GM23338 (cell line): ENCODE data around the gene CLOCK. TPM values are rescaled to one million over a fixed set of nuclear protein-coding genes. Genes with fewer than 3 reads are reported as not detected.
"Not testable (repeated sequence)": the region's sequence is repeated elsewhere in the genome, so short reads cannot be mapped to it uniquely, and the experiment has no call there.

ENCODE experiments used
- ATAC-seq: fragments of 200-7000 bp; cut with Tn5 transposase; 3 replicates; pipeline ENCODE4 v1.9.1; 2020
- DNase-seq: peaks from one replicate; pipeline ENCODE4 v3.0.0-alpha.2; 2015; ENCODE audit warnings: low spot score
- H2AFZ ChIP-seq: fragments of 200-600 bp; sonication (generic); 2 replicates; pipeline ENCODE4 v1.8.0; 2016; ENCODE audit warnings: antibody characterized with exemption, mild to moderate bottlenecking, moderate library complexity
- H3F3A ChIP-seq: fragments of 200-600 bp; sonication (generic); replicated peaks from 2 replicates; pipeline ENCODE4 v1.8.0; 2017; ENCODE audit warnings: antibody characterized with exemption, mixed run types, low read depth
- H3K27ac ChIP-seq: fragments of 200-600 bp; sonication (generic); 2 replicates; pipeline ENCODE4 v1.6.1; 2016; ENCODE audit warnings: low read depth
- H3K27me3 ChIP-seq: fragments of 200-600 bp; sonication (generic); 2 replicates; pipeline ENCODE4 v1.8.0; 2016; ENCODE audit warnings: mild to moderate bottlenecking, mixed run types, moderate library complexity; ENCODE audit not compliant: insufficient read depth
- H3K36me3 ChIP-seq: fragments of 200-600 bp; sonication (generic); 2 replicates; pipeline ENCODE4 v1.8.0; 2016; ENCODE audit warnings: mild to moderate bottlenecking; ENCODE audit not compliant: insufficient read depth
- H3K4me1 ChIP-seq: fragments of 200-600 bp; sonication (generic); 2 replicates; pipeline ENCODE4 v1.8.0; 2016; ENCODE audit warnings: mild to moderate bottlenecking, moderate library complexity; ENCODE audit not compliant: insufficient read depth
- H3K4me2 ChIP-seq: fragments of 200-600 bp; sonication (generic); 2 replicates; pipeline ENCODE4 v1.7.1; 2017; ENCODE audit warnings: mixed run types
- H3K4me3 ChIP-seq: fragments of 200-600 bp; sonication (generic); 2 replicates; pipeline ENCODE4 v1.6.1; 2016; ENCODE audit warnings: mixed run types
- H3K79me2 ChIP-seq: fragments of 200-600 bp; sonication (generic); replicated peaks from 2 replicates; pipeline ENCODE4 v1.8.0; 2017; ENCODE audit warnings: mild to moderate bottlenecking; ENCODE audit not compliant: insufficient read depth
- H3K9me2 ChIP-seq: fragments of 200-600 bp; sonication (generic); 2 replicates; pipeline ENCODE4 v1.8.0; 2017; ENCODE audit not compliant: insufficient read depth
- H4K20me1 ChIP-seq: fragments of 200-600 bp; sonication (generic); replicated peaks from 2 replicates; pipeline ENCODE4 v1.8.0; 2017; ENCODE audit warnings: mild to moderate bottlenecking; ENCODE audit not compliant: insufficient read depth
- H3K27ac Mint-ChIP-seq: 2 replicates; pipeline ENCODE4 v1.8.0; 2020; ENCODE audit warnings: inconsistent platforms, mild to moderate bottlenecking, moderate library complexity, mixed read lengths
- H3K27me3 Mint-ChIP-seq: 3 replicates; pipeline ENCODE4 v1.8.0; 2022; ENCODE audit warnings: low read depth, mild to moderate bottlenecking, moderate library complexity, mixed read lengths, inconsistent platforms; ENCODE audit not compliant: insufficient read depth, poor library complexity
- H3K36me3 Mint-ChIP-seq: 3 replicates; pipeline ENCODE4 v1.8.0; 2021; ENCODE audit warnings: low read depth, mild to moderate bottlenecking, inconsistent platforms, moderate library complexity, mixed read lengths
- H3K4me1 Mint-ChIP-seq: 3 replicates; pipeline ENCODE4 v1.8.0; 2020; ENCODE audit warnings: mild to moderate bottlenecking, inconsistent platforms, mixed read lengths
- H3K4me3 Mint-ChIP-seq: 3 replicates; pipeline ENCODE4 v1.8.0; 2021; ENCODE audit warnings: moderate library complexity, mild to moderate bottlenecking, inconsistent platforms, mixed read lengths
- H3K9me3 Mint-ChIP-seq: 3 replicates; pipeline ENCODE4 v1.8.0; 2020; ENCODE audit warnings: moderate library complexity, mild to moderate bottlenecking, inconsistent platforms, mixed read lengths
- CREB1 ChIP-seq: fragments of 250-450 bp; sonication (Bioruptor Pico); IDR thresholded peaks from 2 replicates; pipeline ENCODE4 v1.5.0; 2020; ENCODE audit warnings: low read depth, mild to moderate bottlenecking, moderate library complexity
- EZH2phosphoT487 ChIP-seq: fragments of 200-600 bp; sonication (generic); IDR thresholded peaks from one replicate; pipeline ENCODE4 v1.8.1; 2018; ENCODE audit warnings: antibody characterized with exemption; ENCODE audit not compliant: unreplicated experiment
- JUNB ChIP-seq: IDR thresholded peaks from one replicate; pipeline ENCODE4 v1.6.1; 2016; ENCODE audit warnings: antibody characterized with exemption; ENCODE audit not compliant: unreplicated experiment
- NANOG ChIP-seq: IDR thresholded peaks from 2 replicates; pipeline ENCODE4 v1.6.1; 2016; ENCODE audit warnings: antibody characterized with exemption, borderline replicate concordance
- POLR2AphosphoS5 ChIP-seq: IDR thresholded peaks from 2 replicates; pipeline ENCODE4 v1.6.1; 2016; ENCODE audit warnings: antibody characterized with exemption, low read depth
- ZNF114 ChIP-seq: fragments of 250-450 bp; sonication (Bioruptor Pico); IDR thresholded peaks from 2 replicates; pipeline ENCODE4 v1.5.0; 2020; ENCODE audit warnings: mild to moderate bottlenecking, moderate library complexity
- ZNF331 ChIP-seq: fragments of 250-450 bp; sonication (Bioruptor Pico); IDR thresholded peaks from 2 replicates; pipeline ENCODE4 v1.5.0; 2020; ENCODE audit warnings: low read depth, mild to moderate bottlenecking, moderate library complexity
- polyA plus RNA-seq: library from polyadenylated mRNA; unstranded; fragments of >200 nt; fragmentation: Nextera tagmentation; extraction: Ambion mirVana; gene quantifications from 2 replicates; pipeline ENCODE4 v1.2.1, GENCODE V29; 2016
- total RNA-seq: library from RNA; depleted of rRNA; stranded (reverse); fragments of >200 nt; shearing (Covaris generic); gene quantifications from 2 replicates; pipeline ENCODE4 v1.2.3, GENCODE V29; 2014
- TF ChIP-seq, protein P1 (sequence below), 2 experiments: fragments of 200-600 bp in 1 of 2; sonication (generic) in 1 of 2; conservative IDR thresholded peaks; 2 replicates each; pipeline versions ENCODE4 v1.5.1 to v1.6.1; 2016 to 2017; ENCODE audit warnings: antibody characterized with exemption in 2 of 2, low read depth in 2 of 2, mild to moderate bottlenecking in 2 of 2, moderate library complexity in 1 of 2
- TF ChIP-seq, protein P2 (sequence below): IDR thresholded peaks from 2 replicates; pipeline ENCODE4 v1.6.1; 2016; ENCODE audit warnings: antibody characterized with exemption
- TF ChIP-seq, protein P3 (sequence below): IDR thresholded peaks from one replicate; pipeline ENCODE4 v1.6.1; 2018; ENCODE audit warnings: antibody characterized with exemption; ENCODE audit not compliant: unreplicated experiment

Gene CLOCK
- total and polyA plus RNA-seq, 2 experiments from 2014 or later = 17.1 to 28.8 TPM

DNA sequence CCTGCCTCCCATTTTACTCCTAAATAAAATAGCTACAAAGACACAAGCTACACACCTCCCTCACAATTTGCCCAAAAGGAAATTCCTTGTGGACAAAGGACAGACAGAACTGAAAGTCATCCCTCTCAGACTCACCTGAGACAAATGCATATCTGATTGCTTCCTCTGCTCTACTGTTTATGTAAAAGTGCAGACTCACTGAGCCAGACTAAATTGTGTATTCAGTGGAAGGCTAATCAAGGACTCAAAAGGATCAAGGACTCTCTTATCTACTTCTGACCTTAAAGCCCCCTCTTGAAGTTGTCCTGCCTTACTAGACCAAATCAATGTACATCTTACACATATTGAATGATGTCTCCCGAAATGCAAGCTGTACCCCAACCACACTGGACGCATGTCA is 41.5 kb upstream of the CLOCK start:
- Mint-ChIP-seq H3K4me1 (peaks cover 4% of the 10 kb centered on the region; the same call in 1 of the 3 replicates), H3K27me3 (peaks cover 3% of the 10 kb centered on the region), H3K27ac (peak overlapping the region; percentile 33; the same call in 1 of the 2 replicates), H3K9me3 (peaks cover 10% of the 10 kb centered on the region), H3K4me3 (no peak overlapping the region), H3K36me3 (peaks cover 13% of the 10 kb centered on the region; the same call in 2 of the 3 replicates)
- DNase-seq = no peak
- Histone ChIP-seq H3K9me2 (no peaks in the 10 kb centered on the region), H3K4me2 (no peak overlapping the region), H3F3A (no peaks in the 10 kb centered on the region), H3K27me3 (no peaks in the 10 kb centered on the region), H2AFZ (no peak overlapping the region), H3K4me3 (no peak overlapping the region), H3K79me2 (no peaks in the 10 kb centered on the region), H3K36me3 (no peaks in the 10 kb centered on the region; the same call in 1 of the 2 replicates), H3K4me1 (0 out of 2 replicates have a peak, but pooled peaks cover 5% of the 10 kb centered on the region), H4K20me1 (no peaks in the 10 kb centered on the region), H3K27ac (no peak overlapping the region)
- ATAC-seq = no peak
- TF ChIP-seq, protein P1, sequence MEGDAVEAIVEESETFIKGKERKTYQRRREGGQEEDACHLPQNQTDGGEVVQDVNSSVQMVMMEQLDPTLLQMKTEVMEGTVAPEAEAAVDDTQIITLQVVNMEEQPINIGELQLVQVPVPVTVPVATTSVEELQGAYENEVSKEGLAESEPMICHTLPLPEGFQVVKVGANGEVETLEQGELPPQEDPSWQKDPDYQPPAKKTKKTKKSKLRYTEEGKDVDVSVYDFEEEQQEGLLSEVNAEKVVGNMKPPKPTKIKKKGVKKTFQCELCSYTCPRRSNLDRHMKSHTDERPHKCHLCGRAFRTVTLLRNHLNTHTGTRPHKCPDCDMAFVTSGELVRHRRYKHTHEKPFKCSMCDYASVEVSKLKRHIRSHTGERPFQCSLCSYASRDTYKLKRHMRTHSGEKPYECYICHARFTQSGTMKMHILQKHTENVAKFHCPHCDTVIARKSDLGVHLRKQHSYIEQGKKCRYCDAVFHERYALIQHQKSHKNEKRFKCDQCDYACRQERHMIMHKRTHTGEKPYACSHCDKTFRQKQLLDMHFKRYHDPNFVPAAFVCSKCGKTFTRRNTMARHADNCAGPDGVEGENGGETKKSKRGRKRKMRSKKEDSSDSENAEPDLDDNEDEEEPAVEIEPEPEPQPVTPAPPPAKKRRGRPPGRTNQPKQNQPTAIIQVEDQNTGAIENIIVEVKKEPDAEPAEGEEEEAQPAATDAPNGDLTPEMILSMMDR (conservative IDR thresholded peaks at IDR 0.05; ENCODE audit: low read depth in 2 of 2) = no peak
- TF ChIP-seq CREB1 (CRISPR knock-in tag) (no peak), ZNF114 (CRISPR knock-in tag) (no peak), JUNB (no peak), POLR2AphosphoS5 (no peak), EZH2phosphoT487 (no peak)
- TF ChIP-seq, protein P2, sequence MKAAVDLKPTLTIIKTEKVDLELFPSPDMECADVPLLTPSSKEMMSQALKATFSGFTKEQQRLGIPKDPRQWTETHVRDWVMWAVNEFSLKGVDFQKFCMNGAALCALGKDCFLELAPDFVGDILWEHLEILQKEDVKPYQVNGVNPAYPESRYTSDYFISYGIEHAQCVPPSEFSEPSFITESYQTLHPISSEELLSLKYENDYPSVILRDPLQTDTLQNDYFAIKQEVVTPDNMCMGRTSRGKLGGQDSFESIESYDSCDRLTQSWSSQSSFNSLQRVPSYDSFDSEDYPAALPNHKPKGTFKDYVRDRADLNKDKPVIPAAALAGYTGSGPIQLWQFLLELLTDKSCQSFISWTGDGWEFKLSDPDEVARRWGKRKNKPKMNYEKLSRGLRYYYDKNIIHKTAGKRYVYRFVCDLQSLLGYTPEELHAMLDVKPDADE = no peak

GRCh38 chr4:55582773-55583172 is 36.1 kb upstream of the CLOCK start:
- not testable (repeated sequence) for H3K4me1 Mint-ChIP-seq, H3F3A ChIP-seq, H3K9me2 ChIP-seq, H3K4me1 ChIP-seq, H3K79me2 ChIP-seq, H3K36me3 ChIP-seq, H4K20me1 ChIP-seq, H3K27ac Mint-ChIP-seq, H3K4me3 Mint-ChIP-seq, H3K4me3 ChIP-seq, H3K27me3 ChIP-seq, H3K27me3 Mint-ChIP-seq, H3K4me2 ChIP-seq, H3K27ac ChIP-seq, H2AFZ ChIP-seq, ATAC-seq, DNase-seq
- peaks cover 23% of the 10 kb centered on the region for H3K36me3 Mint-ChIP-seq
- peaks cover 31% of the 10 kb centered on the region for H3K9me3 Mint-ChIP-seq

DNA sequence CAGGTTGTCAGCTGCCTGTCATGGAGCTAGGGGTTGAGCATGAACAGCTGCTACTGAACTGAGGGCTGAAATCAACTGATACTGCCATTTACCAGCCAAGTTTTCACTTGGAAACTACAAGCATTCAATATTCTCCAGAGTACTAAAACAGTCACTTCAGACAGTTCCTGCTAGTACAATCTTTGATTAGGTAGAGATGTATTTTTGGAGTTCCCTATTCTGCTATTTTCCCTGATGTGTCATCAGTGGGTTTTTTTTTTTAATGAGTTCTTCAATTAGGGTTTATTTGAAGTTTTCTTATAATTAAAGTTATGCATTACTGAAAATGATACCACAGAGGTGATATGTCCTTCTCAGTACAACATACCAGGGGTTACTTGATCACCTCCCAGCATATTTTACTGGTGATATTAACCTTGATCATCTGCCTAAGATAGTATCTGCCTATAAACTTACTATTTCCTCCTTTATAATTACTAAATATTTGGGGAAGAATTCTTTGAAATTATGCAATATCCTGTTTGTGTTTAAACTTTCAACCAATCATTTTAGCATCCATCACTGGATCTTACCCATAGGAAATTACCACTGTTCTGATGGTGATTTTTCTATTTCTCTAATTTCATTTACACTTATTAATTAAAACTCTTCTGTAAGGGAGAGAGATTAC is 31.8 kb upstream of the CLOCK start:
- Mint-ChIP-seq H3K36me3 (peaks cover 50% of the 10 kb centered on the region), H3K4me3 (no peak overlapping the region), H3K27me3 (peaks cover 2% of the 10 kb centered on the region), H3K9me3 (peaks cover 64% of the 10 kb centered on the region), H3K27ac (no peak overlapping the region), H3K4me1 (no peaks in the 10 kb centered on the region)
- Histone ChIP-seq H4K20me1 (no peaks in the 10 kb centered on the region), H2AFZ (no peak overlapping the region), H3K4me3 (no peak overlapping the region), H3K4me2 (no peak overlapping the region), H3K27ac (no peak overlapping the region), H3K27me3 (no peaks in the 10 kb centered on the region), H3K36me3 (peaks cover 22% of the 10 kb centered on the region), H3K4me1 (no peaks in the 10 kb centered on the region), H3F3A (no peaks in the 10 kb centered on the region), H3K79me2 (no peaks in the 10 kb centered on the region), H3K9me2 (no peaks in the 10 kb centered on the region)
- DNase-seq (no peak), ATAC-seq (no peak)
- TF ChIP-seq EZH2phosphoT487 (no peak), POLR2AphosphoS5 (no peak), NANOG (no peak), ZNF114 (CRISPR knock-in tag) (no peak), ZNF331 (CRISPR knock-in tag) (no peak)
- TF ChIP-seq, protein P2 = no peak
- TF ChIP-seq, protein P3, sequence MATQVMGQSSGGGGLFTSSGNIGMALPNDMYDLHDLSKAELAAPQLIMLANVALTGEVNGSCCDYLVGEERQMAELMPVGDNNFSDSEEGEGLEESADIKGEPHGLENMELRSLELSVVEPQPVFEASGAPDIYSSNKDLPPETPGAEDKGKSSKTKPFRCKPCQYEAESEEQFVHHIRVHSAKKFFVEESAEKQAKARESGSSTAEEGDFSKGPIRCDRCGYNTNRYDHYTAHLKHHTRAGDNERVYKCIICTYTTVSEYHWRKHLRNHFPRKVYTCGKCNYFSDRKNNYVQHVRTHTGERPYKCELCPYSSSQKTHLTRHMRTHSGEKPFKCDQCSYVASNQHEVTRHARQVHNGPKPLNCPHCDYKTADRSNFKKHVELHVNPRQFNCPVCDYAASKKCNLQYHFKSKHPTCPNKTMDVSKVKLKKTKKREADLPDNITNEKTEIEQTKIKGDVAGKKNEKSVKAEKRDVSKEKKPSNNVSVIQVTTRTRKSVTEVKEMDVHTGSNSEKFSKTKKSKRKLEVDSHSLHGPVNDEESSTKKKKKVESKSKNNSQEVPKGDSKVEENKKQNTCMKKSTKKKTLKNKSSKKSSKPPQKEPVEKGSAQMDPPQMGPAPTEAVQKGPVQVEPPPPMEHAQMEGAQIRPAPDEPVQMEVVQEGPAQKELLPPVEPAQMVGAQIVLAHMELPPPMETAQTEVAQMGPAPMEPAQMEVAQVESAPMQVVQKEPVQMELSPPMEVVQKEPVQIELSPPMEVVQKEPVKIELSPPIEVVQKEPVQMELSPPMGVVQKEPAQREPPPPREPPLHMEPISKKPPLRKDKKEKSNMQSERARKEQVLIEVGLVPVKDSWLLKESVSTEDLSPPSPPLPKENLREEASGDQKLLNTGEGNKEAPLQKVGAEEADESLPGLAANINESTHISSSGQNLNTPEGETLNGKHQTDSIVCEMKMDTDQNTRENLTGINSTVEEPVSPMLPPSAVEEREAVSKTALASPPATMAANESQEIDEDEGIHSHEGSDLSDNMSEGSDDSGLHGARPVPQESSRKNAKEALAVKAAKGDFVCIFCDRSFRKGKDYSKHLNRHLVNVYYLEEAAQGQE = no peak
